Keratinocyte (primary cell): Measurements from ENCODE around the gene PLSCR4.

Experiments used
- CTCF ChIP-seq, 3 experiments: IDR thresholded peaks in 1 of 3; conservative IDR thresholded peaks in 1 of 3; optimal IDR thresholded peaks in 1 of 3; 2 replicates in 2 of 3; 3 replicates in 1 of 3; pipeline versions ENCODE3 to v1.5.1; 2011; ENCODE audit warnings: low read length in 3 of 3, mild to moderate bottlenecking in 3 of 3, moderate library complexity in 2 of 3, control low read depth in 1 of 3, inconsistent platforms in 1 of 3; ENCODE audit not compliant: insufficient read depth in 2 of 3; ENCODE audit errors: extremely low read depth in 1 of 3
- EZH2 ChIP-seq: IDR thresholded peaks from one replicate; pipeline ENCODE4 v1.6.1; 2012; ENCODE audit warnings: inconsistent platforms, mild to moderate bottlenecking, low read length, moderate library complexity

DNA sequence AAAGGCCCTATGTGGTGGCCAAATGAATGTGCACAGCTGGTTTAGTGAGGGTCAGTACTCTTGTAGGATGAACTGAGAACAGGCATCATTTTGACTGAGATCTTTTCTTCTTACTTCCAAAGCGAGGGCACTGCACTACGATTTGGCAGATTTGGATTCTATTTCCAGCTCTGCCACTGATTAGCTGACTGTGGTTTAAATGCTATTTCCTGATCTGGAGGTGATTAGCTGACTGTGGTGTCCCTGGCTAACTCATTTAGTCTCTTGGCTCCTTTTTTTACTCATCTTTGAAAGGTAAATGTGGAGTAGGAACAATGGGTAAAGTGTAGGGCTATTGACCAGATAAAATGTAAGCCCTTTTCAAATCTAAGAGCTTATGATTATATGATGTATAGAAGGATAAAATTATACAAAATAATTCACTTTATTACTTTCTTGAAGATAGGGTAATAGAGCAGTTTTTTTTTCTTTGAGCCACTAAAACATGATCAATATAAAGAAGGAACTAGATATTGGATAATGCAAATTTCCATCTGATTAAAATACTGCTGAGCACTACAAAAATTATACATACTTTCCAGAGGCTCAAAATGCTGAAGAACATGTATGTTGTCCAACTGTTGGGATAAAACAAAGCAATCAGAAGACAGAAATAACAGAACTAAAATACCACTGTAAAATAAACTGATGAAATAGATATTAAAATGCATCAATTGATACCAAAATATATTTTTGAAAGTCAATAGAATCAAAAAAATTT lies 50.3 kb downstream of the PLSCR4 start:
- TF ChIP-seq CTCF (optimal IDR thresholded peaks at IDR 0.05 in 1 of 3, IDR thresholded peaks at IDR 0.05 in 1 of 3, conservative IDR thresholded peaks at IDR 0.05 in 1 of 3; ENCODE audit: extremely low read depth in 1 of 3, insufficient read depth in 2 of 3, low read length in 3 of 3) (no peak), EZH2 (no peak)
